Activated T-cell treated with anti-CD3 and anti-CD28 coated beads for 4 hours (primary cell): ENCODE results near the gene JMJD1C.
"Not testable (repeated sequence)": the region's sequence is repeated elsewhere in the genome, so short reads cannot be mapped to it uniquely, and the experiment has no call there.

ENCODE experiments used
- DNase-seq: peaks from one replicate; pipeline ENCODE4 v3.0.0-alpha.2; 2020

Gene JMJD1C

DNA sequence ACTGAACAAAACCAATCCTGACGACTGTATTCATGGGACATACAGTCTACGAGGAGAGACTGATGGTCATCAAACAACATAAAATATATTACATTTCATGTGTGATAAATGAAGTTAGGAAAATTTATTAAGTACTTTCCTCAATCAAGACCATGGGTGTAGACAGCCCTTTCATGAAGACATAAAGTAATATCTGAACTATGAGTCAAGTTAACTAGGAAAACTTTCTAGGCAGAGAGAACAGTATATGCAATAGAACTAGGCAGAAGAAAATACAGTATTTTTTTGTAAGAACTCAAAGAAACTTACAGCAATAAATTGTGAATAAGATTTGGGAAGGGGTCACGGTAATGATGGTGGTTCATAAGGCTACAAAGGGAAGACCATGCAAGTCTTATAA lies 112.8 kb downstream of the JMJD1C start:
- DNase-seq, result no peak

- no peak for DNase-seq
Observed at GRCh38 chr10:63348245-63348850, 117.4 kb downstream of the JMJD1C start.

DNA sequence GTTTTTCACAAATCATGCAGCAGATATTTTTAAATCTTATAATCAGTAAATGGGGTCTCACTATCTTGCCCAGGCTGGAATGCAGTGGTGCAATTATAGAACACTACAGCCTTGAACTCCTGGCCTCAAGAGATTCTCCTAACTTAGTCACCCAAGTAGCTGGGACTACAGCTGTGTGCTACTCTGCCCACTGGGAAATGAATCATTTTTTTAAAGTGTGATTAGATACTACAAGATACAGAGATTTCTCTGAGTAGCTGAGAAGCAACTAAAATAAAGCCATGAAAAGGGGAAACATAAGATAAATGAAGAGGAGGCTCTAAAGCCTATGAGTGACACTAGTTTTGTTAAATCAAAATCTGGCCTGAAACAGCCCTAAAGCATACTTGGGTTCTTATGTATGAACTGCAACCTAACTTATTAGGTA lies 119.7 kb downstream of the JMJD1C start:
- no peak for DNase-seq

- DNase-seq, result no peak
Observed at GRCh38 chr10:63344269-63344668, 121.5 kb downstream of the JMJD1C start.

DNA sequence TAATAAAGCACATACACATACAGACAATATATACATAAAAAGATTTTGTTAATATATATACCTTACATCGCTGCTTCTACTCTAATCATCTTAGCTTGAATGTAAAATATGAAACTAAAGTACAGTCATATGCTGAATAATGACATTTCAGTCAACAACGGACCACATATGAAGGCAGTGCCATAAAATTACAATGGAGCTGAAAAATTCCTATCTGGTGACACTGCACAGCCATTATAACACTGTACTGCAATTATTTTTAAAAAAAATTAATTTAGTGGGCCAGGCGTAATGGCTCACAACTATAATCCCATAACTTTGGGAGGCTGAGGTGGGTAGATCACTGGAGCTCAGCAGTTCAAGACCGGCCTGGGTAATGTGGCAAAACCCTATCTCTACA lies 122.3 kb downstream of the JMJD1C start:
- no peak for DNase-seq

- DNase-seq, result not testable (repeated sequence)
Observed at GRCh38 chr10:63339640-63340039, 126.1 kb downstream of the JMJD1C start.

DNA sequence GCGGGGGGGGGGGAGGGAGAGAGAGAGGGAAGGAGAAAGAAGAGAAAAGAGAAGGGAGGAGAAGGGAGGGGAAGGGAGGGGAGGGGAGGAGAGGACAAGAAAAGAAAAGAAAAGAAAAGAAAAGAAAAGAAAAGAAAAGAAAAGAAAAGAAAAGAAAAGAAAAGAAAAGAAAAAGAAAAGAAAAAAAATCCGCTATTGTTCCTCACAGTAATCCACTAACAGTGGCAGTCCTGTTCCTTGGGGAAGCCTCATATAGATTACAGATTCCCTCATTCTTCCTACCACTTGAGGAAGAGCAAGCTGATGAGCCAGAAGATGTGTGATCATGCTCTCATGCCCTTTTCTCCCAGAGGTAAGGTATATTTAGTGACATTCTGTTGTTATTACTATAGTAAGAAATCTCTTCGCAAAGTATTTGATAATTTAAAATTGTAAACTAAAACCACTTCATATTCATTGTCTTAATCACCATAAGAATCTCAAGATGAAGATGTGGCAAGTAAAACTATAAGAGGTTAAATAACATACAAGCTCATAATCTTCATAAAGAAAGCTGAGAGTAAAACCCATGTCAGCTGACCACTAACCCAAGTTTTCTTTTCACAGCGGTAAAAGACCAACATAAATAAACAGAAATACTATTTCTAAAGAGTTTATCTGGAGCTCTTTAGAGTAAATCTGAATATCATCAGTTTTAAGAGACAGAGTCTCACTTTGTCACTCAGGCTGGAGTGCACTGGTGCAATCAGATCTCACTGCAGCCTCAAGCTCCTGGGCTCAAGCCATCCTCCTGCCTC lies 128.1 kb downstream of the JMJD1C start:
- no peak for DNase-seq

DNA sequence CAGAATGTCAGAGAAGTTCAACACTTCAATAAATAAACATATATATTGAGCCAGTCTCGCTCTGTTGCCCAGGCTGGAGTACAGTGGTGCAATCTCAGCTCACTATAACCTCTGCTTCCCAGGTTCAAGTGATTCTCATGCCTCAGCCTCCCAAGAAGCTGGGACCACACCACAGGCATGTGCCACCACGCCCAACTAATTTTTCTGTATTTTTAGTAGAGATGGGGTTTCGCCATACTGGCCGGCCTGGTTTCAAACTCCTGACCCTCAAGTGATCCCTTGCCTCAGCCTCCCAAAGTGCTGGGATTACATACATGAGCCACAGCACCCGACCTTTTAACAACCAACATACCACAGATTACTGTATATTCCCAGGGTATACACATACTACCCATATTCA lies 134.2 kb downstream of the JMJD1C start:
- DNase-seq, result no peak

GRCh38 chr10:63324495-63324854 lies 141.3 kb downstream of the JMJD1C start:
- no peak for DNase-seq

DNA sequence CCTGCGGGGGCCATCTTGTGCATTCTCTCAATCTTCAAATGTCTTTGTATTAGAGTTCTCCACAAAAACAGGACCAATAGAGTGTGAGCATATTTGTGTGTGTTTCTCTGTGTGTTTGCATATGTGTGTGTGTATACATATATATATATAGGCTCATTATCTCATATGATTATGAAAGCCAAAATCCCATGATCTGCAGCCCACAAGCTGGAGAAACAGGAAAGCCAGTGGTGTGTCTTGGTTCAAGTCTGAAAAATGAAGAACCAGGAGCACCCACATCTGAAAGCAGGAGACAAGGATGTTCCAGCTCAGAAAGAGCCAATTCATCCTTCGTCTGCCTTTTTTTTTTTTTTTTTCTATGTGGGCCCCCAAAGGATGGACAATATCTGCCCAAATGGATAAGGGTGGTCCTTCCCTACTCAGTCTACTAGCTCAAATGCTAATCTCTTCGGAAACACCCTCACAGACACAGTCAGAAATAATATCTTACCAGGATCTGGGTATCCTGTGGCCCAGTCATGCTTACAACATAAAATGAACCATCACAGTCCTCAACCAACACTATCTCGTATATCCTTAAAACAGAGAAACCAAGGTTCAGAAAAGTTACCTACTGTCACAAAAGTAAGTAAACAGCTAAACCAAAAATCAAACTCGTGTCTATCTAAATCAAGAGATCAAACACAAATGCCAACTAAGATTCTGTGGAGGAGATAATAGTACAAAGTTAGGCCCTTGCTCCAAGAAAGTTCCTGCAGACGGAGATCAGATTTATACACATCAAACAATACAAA lies 141.9 kb downstream of the JMJD1C start:
- DNase-seq, result no peak

DNA sequence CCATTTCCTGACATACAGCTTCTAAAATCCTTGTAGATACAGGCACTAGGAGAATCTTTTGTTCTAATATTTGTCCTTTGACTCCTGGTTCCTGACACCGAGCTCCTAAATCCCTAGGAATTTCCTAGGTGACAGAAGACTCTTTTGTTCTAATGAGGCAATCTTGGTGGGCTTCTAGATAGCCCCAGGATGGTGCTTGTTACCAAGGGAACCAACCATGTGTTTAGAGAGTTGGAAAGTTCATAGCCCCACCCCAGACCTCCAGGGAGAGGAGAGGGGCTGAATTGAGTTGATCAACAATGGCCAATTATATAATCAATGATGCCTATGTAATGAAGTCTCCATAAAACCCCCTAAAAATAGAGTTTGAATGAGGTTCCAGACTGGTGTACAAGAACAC lies 145.1 kb downstream of the JMJD1C start:
- no peak for DNase-seq

DNA sequence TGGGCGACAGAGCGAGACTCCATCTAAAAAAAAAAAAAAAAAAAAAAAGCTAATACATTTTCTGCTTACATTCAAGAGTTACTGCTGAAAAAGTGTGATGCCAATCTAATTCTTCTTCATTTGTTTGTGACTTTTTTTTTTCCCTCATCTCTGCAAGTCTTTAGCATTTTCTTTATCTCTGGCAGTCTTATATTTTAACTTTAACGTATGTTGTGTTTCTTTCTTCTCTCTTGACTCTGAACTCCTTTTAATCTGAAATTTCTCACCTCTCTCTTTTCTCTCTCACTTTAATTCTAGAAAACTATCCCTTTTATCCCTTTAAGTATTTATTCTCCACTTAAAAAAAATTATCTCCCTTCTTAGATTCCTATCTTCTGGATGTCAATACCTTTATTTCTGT lies 146.5 kb downstream of the JMJD1C start:
- DNase-seq, result no peak

GRCh38 chr10:63318491-63318890 lies 147.3 kb downstream of the JMJD1C start:
- no peak for DNase-seq

- DNase-seq, result no peak
Observed at GRCh38 chr10:63314020-63314419, 151.8 kb downstream of the JMJD1C start.

DNA sequence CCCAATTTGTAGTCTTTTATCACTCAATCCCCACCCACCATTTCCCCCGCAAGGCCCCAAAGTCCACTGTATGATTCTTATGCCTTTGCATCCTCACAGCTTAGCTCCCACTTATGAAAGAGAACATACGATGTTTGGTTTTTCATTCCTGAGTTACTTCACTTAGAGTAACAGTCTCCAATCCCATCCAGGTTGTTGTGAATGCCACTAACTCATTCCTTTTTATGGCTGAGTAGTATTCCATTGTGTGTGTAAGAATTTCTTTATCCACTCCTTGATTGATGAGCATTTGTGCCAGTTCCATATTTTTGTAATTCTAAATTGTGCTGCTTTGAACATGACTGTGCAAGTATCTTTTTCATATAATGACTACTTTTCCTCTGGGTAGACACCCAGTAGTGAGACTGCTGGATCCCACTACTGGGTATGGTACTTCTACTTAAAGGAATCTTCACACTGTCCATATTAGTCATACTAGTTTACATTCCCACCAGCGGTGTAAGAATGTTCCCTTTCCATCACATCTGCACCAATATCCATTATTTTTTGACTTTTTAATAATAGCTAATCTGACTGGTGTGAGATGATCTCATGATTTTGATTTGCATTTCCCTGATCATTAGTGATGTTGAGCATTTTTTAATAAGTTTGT lies 152.6 kb downstream of the JMJD1C start:
- no peak for DNase-seq

- no peak for DNase-seq
Observed at GRCh38 chr10:63308628-63309027, 157.1 kb downstream of the JMJD1C start.

- no peak for DNase-seq
Observed at GRCh38 chr10:63304146-63304545, 161.6 kb downstream of the JMJD1C start.

DNA sequence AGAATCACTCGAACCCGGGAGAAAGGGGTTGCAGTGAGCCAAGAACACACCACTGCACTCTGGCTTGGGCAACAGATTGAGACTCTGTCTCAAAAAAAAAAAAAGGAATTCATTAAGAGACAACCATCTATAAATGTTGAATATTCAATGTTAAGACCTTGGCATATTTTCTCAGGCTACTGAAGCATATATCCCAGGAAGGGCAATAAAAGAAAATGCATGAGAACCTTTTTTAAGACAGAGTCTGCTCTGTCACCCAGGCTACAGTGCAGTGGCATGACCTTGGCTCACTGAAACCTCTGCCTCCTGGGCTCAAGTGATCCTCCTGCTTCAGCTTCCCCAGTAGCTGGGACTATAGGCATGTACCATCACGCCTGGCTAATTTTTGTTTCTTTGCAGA lies 165.0 kb downstream of the JMJD1C start:
- no peak for DNase-seq

DNA sequence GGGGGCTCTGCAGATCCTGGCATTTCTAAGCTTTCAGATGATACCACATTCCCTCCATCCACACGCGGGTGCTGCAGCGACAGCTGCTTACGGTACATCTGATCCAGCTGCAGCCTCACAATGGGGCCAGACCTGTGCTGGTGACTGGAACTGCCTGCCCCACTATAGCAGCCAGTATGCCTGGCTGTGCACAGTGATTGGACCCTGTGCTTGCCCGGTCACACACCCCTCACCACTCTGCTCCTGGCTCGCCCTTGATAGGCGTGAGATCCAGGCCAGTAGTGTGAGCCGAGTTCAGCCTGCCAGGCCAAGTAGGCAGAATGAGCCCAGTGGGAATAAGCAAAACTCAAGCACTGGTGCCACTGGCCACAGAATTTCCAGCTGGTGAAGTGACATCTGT lies 167.8 kb downstream of the JMJD1C start:
- no peak for DNase-seq

DNA sequence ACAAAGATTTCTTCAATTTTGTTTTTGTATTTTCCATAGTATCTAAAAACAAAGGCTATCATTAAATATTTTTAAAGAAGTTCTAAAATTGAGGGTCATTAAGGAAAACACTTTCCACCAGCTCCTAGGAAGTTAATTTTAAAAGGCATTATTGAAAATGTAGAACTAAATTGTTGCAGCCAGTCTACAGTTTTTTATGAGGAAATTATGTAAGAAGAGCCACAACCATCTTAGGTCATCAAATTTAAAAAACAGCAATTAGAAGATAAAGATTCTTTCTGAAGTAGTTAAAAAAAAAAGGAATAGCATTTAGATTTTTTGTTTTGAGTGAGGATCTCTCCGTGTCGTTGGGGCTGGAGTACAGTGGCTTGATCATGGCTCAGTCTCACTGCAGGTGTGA lies 171.0 kb downstream of the JMJD1C start:
- no peak for DNase-seq

GRCh38 chr10:63292847-63293246 lies 172.9 kb downstream of the JMJD1C start:
- DNase-seq, result not testable (repeated sequence)

DNA sequence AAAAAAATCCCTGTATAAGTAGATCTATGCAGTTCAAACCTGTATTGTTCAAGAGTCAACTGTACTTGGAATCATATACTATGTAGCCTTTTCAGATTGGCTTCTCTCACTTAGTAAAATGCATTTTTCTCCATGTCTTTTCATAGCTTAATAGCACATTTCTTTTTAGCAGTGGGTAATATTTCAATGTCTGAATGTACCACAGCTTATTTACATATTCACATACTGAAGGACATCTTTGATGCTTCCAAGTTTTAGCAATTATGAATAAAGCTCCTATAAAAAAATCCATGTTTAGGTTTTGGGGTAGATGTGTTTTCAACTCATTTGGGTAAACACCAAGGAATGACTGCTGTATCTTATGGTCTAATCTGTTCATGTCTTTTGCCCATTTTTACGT lies 177.6 kb downstream of the JMJD1C start:
- DNase-seq, result no peak

DNA sequence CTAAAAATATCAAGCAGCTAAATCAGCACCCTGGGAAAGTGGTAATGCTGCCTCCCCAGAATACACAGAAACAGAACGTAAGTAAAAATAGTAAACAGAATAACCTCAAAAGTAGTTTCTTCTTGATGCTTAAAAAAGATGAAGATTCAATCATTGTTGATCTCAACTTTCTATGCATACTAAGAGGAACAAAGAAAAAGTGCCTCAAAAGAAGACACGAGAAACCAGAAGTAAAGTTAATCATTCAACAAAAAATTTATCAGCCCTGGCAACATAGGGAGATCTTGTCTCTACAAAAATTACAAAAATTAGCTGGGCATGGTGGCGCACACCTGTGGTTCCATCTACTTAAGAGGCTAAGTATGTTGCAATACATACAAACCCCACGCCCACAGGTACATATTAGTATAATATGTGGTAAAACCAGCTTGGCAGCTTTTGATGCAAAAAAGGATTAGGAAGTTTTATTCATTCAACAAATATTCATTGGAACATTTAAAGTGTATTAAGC lies 179.0 kb downstream of the JMJD1C start:
- DNase-seq, result no peak
